ENCODE results near the gene KRTAP10-4.

The KRTAP10-4 gene

GRCh38 chr21:44611551-44611950 lies 38.0 kb downstream of the KRTAP10-4 start:
- no peak overlapping the region for H3K27ac ChIP-seq
- H3K4me3 ChIP-seq: no peak overlapping the region

DNA sequence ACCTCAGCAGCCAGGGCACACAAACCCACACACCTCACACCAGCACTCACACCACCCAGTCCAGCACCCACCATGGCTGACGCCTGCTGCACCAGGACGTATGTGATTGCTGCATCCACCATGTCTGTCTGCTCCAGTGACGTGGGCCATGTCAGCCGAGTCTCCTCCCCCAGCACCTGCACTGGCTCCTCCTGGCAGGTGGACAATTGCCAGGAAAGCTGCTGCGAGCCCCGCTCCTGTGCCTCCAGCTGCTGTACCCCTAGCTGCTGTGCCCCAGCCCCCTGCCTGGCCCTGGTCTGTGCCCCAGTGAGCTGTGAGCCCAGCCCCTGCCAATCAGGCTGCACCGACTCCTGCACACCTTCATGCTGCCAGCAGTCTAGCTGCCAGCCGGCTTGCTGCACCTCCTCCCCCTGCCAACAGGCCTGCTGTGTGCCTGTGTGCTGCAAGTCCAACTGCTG lies 38.5 kb downstream of the KRTAP10-4 start, which contains the start of gene KRTAP10-8:
Gene KRTAP10-8, plus strand, starts transcription at position 51 of the 458 bp plus-strand sequence. Its CDS starts 22 bp downstream, at position 73.
- no peak within 1 kb of the TSS for H3K27ac ChIP-seq
- no peak within 1 kb of the TSS for H3K4me3 ChIP-seq

DNA sequence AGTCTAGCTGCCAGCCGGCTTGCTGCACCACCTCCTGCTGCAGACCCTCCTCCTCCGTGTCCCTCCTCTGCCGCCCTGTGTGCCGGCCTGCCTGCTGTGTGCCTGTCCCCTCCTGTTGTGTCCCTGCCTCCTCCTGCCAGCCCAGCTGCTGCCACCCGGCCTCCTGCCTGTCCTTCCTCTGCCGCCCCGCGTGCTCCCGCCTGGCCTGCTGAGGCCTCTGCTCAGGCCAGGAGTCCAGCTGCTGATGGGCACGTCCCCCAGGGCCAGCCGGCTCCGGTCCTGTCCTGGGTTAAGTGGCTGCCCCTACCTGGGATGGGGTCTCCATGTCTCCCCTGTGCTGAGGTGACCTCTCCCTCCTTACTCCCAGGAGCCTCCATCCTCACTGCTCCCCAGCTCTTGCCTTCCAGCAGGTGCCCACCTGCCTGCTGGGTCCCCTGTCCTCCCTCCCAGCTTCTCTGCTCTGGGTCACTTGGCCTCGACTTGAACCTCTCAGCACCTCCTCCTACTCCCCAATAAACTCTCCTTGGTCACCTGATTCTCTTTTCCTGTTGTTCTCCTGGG lies 39.2 kb downstream of the KRTAP10-4 start:
- H3K4me3 ChIP-seq: no peak overlapping the region
- no peak overlapping the region for H3K27ac ChIP-seq

GRCh38 chr21:44613386-44614155 lies 40.0 kb downstream of the KRTAP10-4 start:
- Histone ChIP-seq H3K4me3 (no peak overlapping the region), H3K27ac (no peak overlapping the region)

- Histone ChIP-seq H3K4me3 (no peak overlapping the region), H3K27ac (no peak overlapping the region)
Measured at GRCh38 chr21:44614161-44614631, 40.7 kb downstream of the KRTAP10-4 start.

- Histone ChIP-seq H3K4me3 (no peak overlapping the region), H3K27ac (no peak overlapping the region)
Measured at GRCh38 chr21:44614961-44615391, 41.4 kb downstream of the KRTAP10-4 start.

DNA sequence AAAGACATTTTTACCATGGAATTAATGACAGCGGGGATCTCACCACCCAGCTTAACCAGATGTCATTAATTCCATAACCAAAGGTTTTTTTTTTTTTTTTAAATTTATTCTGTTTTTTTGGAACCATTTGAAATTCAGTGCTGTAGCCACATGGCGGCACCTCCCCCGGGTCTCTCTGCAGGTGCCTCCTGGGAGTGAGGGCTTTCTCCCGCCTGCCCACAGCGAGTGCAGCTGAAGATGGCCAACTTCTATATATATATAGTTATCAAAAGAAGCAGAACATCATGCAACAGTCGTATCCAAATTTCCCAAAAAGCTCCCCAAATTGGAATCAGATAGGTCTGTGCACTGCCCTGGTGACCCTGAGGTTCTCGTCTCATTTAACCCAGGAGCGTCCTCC lies 41.9 kb downstream of the KRTAP10-4 start:
- Histone ChIP-seq H3K27ac (no peak overlapping the region), H3K4me3 (no peak overlapping the region)

DNA sequence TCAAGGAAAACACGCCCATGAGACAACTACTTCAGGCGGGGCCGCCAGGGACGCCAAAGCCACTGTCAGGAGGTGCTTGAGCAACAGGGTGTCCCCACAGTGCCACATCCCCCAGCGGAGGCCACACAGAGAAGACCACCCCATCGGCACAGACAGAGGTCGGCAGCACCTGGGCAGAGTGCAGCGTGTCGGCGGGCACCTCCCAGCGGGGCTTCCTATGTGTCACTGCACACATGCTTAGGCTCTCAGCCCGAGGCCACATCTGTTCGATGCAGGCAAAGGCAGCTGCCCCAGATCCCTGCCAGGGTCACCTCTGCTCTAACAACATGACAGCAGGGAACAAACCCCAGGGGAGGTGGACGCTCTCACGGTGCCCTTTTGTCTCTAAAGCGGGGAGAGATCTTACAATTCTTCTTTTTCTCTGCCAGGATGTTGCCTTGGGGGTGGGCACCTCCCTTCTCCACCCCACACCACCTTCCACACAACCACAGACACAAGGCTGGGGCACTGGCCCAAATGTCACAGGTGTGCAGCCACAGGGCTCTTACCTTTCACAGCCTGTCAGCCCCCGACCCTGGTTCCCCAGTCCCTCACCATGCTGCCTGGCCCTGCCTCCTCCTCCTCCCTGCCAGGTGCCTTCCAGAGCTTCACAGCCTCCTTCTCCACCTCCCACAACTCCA lies 42.5 kb downstream of the KRTAP10-4 start:
- no peak overlapping the region for H3K4me3 ChIP-seq
- no peak overlapping the region for H3K27ac ChIP-seq

GRCh38 chr21:44616591-44616926 lies 43.0 kb downstream of the KRTAP10-4 start:
- Histone ChIP-seq H3K4me3 (no peak overlapping the region), H3K27ac (no peak overlapping the region)

- Histone ChIP-seq H3K4me3 (no peak overlapping the region), H3K27ac (no peak overlapping the region)
Measured at GRCh38 chr21:44617071-44617501, 43.6 kb downstream of the KRTAP10-4 start.

- peak overlapping the region in 8 of 21 experiments; percentile 2 to 80 (median 48) for H3K27ac ChIP-seq
- no peak overlapping the region for H3K4me3 ChIP-seq
Measured at GRCh38 chr21:44618504-44618903, 45.0 kb downstream of the KRTAP10-4 start.

DNA sequence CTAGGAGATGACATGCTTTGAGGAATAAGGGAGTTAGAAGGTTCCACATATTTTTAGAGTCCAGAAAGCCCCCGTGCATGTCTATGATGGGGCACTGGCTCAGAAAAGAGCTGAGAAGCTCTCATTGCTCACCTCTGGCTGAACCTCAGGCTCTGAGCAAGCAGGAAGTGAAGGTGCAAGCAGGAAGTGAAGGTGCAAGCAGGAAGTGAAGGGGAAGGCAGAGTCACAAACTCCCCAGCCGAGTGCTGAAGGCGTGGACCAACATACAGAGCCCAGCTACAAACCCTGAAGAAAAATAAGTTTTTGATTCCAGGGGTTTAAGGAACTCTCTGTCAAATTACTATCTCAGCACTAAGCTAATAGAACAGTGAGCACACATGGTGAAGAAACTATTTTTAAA lies 45.4 kb downstream of the KRTAP10-4 start:
- Histone ChIP-seq H3K27ac (peak overlapping the region in 8 of 21 experiments; percentile 2 to 80 (median 48)), H3K4me3 (no peak overlapping the region)

GRCh38 chr21:44619886-44620285 lies 46.4 kb downstream of the KRTAP10-4 start:
- Histone ChIP-seq H3K27ac (no peak overlapping the region), H3K4me3 (no peak overlapping the region)

DNA sequence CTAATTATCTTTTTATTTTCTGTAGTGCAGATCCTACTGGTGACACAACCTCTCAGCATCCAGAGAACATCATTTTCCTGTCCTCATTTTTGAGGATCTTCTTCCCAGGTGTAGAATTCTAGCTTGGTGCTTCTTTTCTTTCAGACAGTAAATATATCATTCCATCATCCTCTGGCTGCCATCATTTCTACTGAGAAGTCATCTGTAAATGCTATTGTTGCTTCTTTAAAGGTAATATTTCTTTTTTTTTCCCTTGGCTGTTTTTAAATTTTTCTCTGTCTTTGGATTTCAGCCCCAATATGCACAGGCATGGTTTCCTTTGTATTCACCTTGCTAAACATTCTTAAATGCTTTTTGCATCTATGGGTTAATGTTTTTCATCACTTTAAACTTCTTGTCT lies 50.0 kb downstream of the KRTAP10-4 start:
- Histone ChIP-seq H3K27ac (no peak overlapping the region), H3K4me3 (no peak overlapping the region)
